Ramos (cell line): Measurements from ENCODE around the gene PRKD1.

ENCODE experiments used
- in situ Hi-C: fragments of 300-500 bp; cut with MboI; formaldehyde crosslinking; loops from one replicate; pipeline ENCODE4 v1.14.3; 2022; ENCODE audit warnings: low sequenced_read_pairs; ENCODE audit not compliant: unreplicated experiment

Gene PRKD1

DNA sequence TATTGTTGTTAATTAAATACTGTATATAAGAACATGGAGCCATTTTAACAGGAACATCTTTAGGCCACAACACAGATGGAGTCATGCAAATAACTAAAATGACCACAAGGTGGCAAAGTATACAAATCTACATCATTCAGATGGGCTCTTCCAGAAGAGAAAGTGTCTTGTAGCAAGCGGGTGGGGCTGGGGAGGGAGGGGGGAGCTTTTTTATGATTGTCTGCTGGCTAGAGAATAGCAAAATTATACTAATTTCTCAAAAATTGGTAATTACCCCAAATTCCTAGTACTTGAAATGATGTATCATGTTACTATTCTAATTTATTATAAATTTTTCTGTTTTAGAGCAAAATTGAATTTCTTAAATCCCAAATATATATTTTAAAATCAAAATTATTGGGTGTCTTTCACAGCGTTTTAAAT lies 378.7 kb downstream of the PRKD1 start:
- in situ Hi-C loops, result loop anchor here (25.0 kb wide), 2 partner anchors 663 to 787 kb away; partner anchors contain the start of gene FOXG1

DNA sequence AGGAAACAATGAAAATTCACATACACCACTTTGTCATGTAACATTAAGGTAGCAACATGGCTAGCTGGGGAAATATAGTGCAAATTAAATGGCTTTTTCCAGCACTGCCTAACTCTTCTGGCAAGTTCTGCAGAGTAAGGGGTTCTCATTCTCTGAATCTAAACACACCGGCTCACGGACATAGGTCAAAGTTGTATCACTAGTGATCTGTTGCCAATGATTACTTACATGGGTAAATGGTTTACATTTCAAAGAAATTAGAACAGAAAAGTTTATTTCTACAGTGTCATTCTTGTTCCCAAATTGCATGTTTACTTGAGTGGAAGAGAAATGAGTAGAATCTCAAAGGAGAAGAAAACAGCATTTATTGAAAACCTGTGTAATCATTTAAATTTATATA lies 381.9 kb downstream of the PRKD1 start:
- in situ Hi-C loops, result loop anchor here (25.0 kb wide), 2 partner anchors 667 to 783 kb away; partner anchors contain the start of gene FOXG1

DNA sequence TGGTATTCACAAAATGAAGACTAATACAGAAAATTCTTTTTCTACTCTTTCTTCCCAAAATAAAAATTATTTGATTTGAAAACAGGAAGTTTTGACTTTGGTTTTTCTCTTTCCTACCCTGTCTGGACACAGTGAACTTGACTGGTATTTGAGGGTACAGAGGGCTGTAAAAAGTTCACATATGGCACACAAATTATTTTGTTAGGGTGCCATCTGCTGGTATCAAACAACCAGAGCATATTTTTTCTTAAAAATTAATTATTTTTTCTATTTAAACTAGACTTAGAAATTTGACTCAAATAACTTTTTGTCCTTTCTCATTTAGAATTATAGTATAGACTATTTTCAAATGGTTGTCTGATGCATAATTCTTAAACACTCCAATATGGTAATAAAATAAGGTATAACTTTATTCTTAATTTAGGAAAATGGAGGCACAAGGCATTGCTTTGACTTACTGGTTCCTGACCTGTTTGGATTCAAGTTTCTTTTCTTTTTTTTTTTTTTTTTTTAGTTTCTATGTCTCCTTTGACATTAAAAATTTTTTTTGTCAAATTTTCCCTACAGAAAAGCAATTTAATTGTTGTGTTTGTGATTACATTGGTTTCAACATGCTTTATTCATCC lies 390.6 kb downstream of the PRKD1 start:
- in situ Hi-C loops, result loop anchor here (25.0 kb wide), 2 partner anchors 675 to 775 kb away; partner anchors contain the start of gene FOXG1

DNA sequence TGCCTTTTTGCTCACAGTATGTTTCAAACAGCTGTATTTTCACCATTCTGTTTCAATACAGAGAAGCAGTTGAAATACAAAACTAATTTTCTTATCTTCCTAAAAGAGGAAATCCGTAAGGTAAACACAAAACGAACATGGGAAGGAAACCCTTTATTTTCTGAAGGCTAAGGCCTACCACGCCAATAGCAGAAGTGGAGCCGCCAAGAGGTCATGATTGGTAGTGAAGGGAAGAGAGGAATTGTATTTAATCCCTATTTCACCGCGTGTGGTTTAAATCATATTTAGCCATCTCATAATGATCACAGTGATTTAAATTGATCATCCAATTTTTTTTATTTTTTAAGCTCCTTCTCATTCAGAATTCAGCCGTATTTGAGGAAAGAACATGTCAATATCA lies 398.2 kb downstream of the PRKD1 start:
- in situ Hi-C loops, result loop anchor here (25.0 kb wide), 2 partner anchors 683 to 767 kb away; partner anchors contain the start of gene FOXG1

DNA sequence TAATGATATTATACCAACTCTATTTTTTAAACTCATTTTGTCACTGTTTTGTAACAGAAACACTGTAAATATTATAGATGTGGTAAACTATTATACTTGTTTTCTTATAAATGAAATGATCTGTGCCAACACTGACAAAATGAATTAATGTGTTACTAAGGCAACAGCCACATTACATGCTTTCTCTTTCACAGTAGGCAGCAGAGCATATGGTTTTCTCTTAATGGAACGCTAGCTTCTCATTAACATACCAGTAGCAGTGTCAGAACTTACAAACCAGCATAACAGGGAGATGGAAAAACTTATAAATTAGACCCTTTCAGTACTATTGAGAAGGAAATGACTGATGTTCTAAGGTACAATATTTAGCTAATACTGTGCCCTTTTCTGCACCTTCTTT lies 398.8 kb downstream of the PRKD1 start:
- in situ Hi-C loops, result loop anchor here (25.0 kb wide), 2 partner anchors 683 to 767 kb away; partner anchors contain the start of gene FOXG1

DNA sequence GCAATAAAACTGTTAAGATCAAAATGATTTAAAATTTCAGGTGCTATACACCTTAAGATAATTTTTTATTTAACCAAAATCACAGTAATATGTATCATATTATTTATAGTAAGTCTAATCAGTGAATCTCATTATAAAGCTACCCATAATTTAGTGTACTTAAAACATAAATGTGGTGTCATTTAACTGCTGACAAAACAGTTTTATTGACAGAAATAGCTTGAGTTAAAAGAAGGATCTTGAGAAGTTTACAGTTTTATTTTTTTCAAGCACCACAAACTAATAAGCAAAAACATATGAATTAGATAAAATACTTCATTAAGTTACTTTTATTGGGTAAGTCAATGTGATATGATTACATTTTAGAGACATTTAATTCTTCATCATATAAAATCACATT lies 400.4 kb downstream of the PRKD1 start:
- in situ Hi-C loops, result loop anchor here (25.0 kb wide), 2 partner anchors 685 to 765 kb away; partner anchors contain the start of gene FOXG1
